Thoracic aorta (tissue), 2 donors: ENCODE measurements around the gene ZNF3. TPM values are rescaled to one million over a fixed set of nuclear protein-coding genes. Genes with fewer than 3 reads are reported as not detected.

Experiments used
- ATAC-seq: fragments of 150-250 bp; one replicate; pipeline ENCODE4 v1.8.0; 2017; ENCODE audit warnings: low read depth; ENCODE audit not compliant: insufficient number of reproducible peaks, low FRiP score
- DNase-seq: peaks from one replicate; pipeline ENCODE4 v3.0.0-alpha.2; 2020; ENCODE audit warnings: low spot score
- H3K27ac ChIP-seq, 2 donors: fragments of 200-600 bp; sonication (generic); 1 replicate in 1 of 2; 2 replicates in 1 of 2; pipeline ENCODE4 v1.5.1; 2016; ENCODE audit warnings: mild to moderate bottlenecking in 2 of 2, moderate library complexity in 2 of 2
- H3K27me3 ChIP-seq: fragments of 200-600 bp; sonication (generic); replicated peaks from 2 replicates; pipeline ENCODE4 v1.6.0; 2016; ENCODE audit warnings: mild to moderate bottlenecking; ENCODE audit not compliant: insufficient read depth
- H3K36me3 ChIP-seq: fragments of 200-600 bp; sonication (generic); one replicate; pipeline ENCODE4 v1.5.1; 2016
- H3K4me1 ChIP-seq, 2 donors: fragments of 200-600 bp; sonication (generic); 1 replicate in 1 of 2; 2 replicates in 1 of 2; pipeline versions ENCODE4 v1.5.1 to v1.6.0; 2016; ENCODE audit warnings: low read depth in 2 of 2, mild to moderate bottlenecking in 1 of 2; ENCODE audit not compliant: control insufficient read depth in 1 of 2
- H3K4me3 ChIP-seq: fragments of 200-600 bp; sonication (generic); 2 replicates; pipeline ENCODE4 v1.5.1; 2016; ENCODE audit warnings: mild to moderate bottlenecking
- H3K9me3 ChIP-seq: fragments of 200-600 bp; sonication (generic); 2 replicates; pipeline ENCODE4 v1.5.1; 2016
- CTCF ChIP-seq: fragments of 200-600 bp; sonication (generic); IDR thresholded peaks from one replicate; pipeline ENCODE4 v1.5.1; 2019; ENCODE audit warnings: antibody characterized with exemption
- total RNA-seq, 2 donors: library from RNA; depleted of rRNA; stranded (reverse); fragments of >200 nt; gene quantifications; one replicate each; pipeline versions ENCODE4 v1.1.0 to v1.2.3, GENCODE V29; 2016

The ZNF3 gene
- total RNA-seq, 2 donors from 2014 or later, result 15.2 to 29.6 TPM

GRCh38 chr7:100079024-100079560 lies 2.4 kb downstream of the ZNF3 start:
- Histone ChIP-seq H3K9me3 (no peaks in the 10 kb centered on the region), H3K27ac (no peak overlapping the region), H3K36me3 (peaks cover 35% of the 10 kb centered on the region), H3K4me1 (peaks cover 19 to 34% of the 10 kb centered on the region in 2 donors), H3K4me3 (no peak overlapping the region), H3K27me3 (no peaks in the 10 kb centered on the region)
- TF ChIP-seq CTCF, result no peak
- no peak for DNase-seq
- ATAC-seq, result no peak

GRCh38 chr7:100077205-100077604 lies 4.3 kb downstream of the ZNF3 start:
- Histone ChIP-seq H3K4me1 (peaks cover 18 to 27% of the 10 kb centered on the region in 2 donors), H3K4me3 (no peak overlapping the region), H3K27ac (no peak overlapping the region), H3K27me3 (no peaks in the 10 kb centered on the region), H3K9me3 (peaks cover 2% of the 10 kb centered on the region), H3K36me3 (peaks cover 54% of the 10 kb centered on the region)
- DNase-seq (no peak), ATAC-seq (no peak)
- TF ChIP-seq CTCF, result no peak

- H3K4me3 ChIP-seq, result no peak overlapping the region
- no peak overlapping the region for H3K27ac ChIP-seq
- TF ChIP-seq CTCF, result no peak
- peaks cover 13% of the 10 kb centered on the region for H3K9me3 ChIP-seq
- DNase-seq (no peak), ATAC-seq (no peak)
- H3K36me3 ChIP-seq, result peaks cover 72% of the 10 kb centered on the region
- H3K27me3 ChIP-seq, result no peaks in the 10 kb centered on the region
- peaks cover 10 to 17% of the 10 kb centered on the region in 2 donors for H3K4me1 ChIP-seq
These were observed 6.1 kb downstream of the ZNF3 start for GRCh38 chr7:100075418-100075817.

- Histone ChIP-seq H3K27me3 (no peaks in the 10 kb centered on the region), H3K27ac (no peak overlapping the region), H3K4me3 (no peak overlapping the region), H3K36me3 (peaks cover 77% of the 10 kb centered on the region), H3K9me3 (peaks cover 13% of the 10 kb centered on the region), H3K4me1 (peaks cover 4 to 11% of the 10 kb centered on the region in 2 donors)
- TF ChIP-seq CTCF, result no peak
- DNase-seq, result no peak
- no peak for ATAC-seq
These were observed 6.7 kb downstream of the ZNF3 start for GRCh38 chr7:100074841-100075240.

GRCh38 chr7:100072462-100072861 lies 9.1 kb downstream of the ZNF3 start:
- no peak for TF ChIP-seq CTCF
- Histone ChIP-seq H3K27me3 (no peaks in the 10 kb centered on the region), H3K27ac (no peak overlapping the region), H3K4me1 (no peaks in the 10 kb centered on the region), H3K9me3 (peaks cover 13% of the 10 kb centered on the region), H3K4me3 (no peak overlapping the region), H3K36me3 (peaks cover 77% of the 10 kb centered on the region)
- ATAC-seq, result no peak
- DNase-seq, result no peak
